Suprapubic skin (tissue), 4 donors: Measurements from ENCODE around the gene PA2G4. TPM values are rescaled to one million over a fixed set of nuclear protein-coding genes. Genes with fewer than 3 reads are reported as not detected.

Source experiments
- DNase-seq, 2 donors: peaks; one replicate each; pipeline ENCODE4 v3.0.0-alpha.2; 2019; ENCODE audit warnings: low spot score in 2 of 2
- H3K27ac ChIP-seq: fragments of 200-600 bp; sonication (generic); one replicate; pipeline ENCODE4 v1.5.1; 2019
- H3K27me3 ChIP-seq: fragments of 200-600 bp; sonication (generic); one replicate; pipeline ENCODE4 v1.5.1; 2019
- H3K36me3 ChIP-seq: fragments of 200-600 bp; sonication (generic); one replicate; pipeline ENCODE4 v1.5.1; 2019
- H3K4me1 ChIP-seq: fragments of 200-600 bp; sonication (generic); one replicate; pipeline ENCODE4 v1.5.1; 2019
- H3K4me3 ChIP-seq: fragments of 200-600 bp; sonication (generic); one replicate; pipeline ENCODE4 v1.5.1; 2019; ENCODE audit warnings: mild to moderate bottlenecking
- H3K9me3 ChIP-seq: fragments of 200-600 bp; sonication (generic); one replicate; pipeline ENCODE4 v1.5.1; 2019
- EP300 ChIP-seq: sonication (generic); formaldehyde crosslinking; IDR thresholded peaks from one replicate; pipeline ENCODE4 v1.6.1; 2017; ENCODE audit warnings: antibody characterized with exemption
- POLR2A ChIP-seq, 2 donors: fragments of 450-650 bp; IDR thresholded peaks; one replicate each; pipeline ENCODE4 v1.6.1; 2017; ENCODE audit warnings: antibody characterized with exemption in 2 of 2, mild to moderate bottlenecking in 2 of 2, moderate library complexity in 2 of 2
- POLR2AphosphoS5 ChIP-seq, 3 donors: sonication (generic); formaldehyde crosslinking; IDR thresholded peaks; one replicate each; pipeline ENCODE4 v1.6.1; 2017; ENCODE audit warnings: antibody characterized with exemption in 3 of 3
- WGBS: methylation state at CpG from one replicate; pipeline ENCODE4 v1.1.5; 2018; 5-methylcytosine and 5-hydroxymethylcytosine counted together
- total RNA-seq, 4 donors: library from RNA; depleted of rRNA; stranded (reverse); fragments of >200 nt; gene quantifications; one replicate each; pipeline ENCODE4 v1.1.0, GENCODE V29; 2016
- TF ChIP-seq, protein P1 (sequence below), 2 donors: fragments of 200-600 bp in 1 of 2; fragments of 450-650 bp in 1 of 2; sonication (generic) in 1 of 2; IDR thresholded peaks; one replicate each; pipeline ENCODE4 v1.5.1; 2016 to 2019; ENCODE audit warnings: antibody characterized with exemption in 2 of 2, mild to moderate bottlenecking in 1 of 2, moderate library complexity in 1 of 2

Gene PA2G4
- total RNA-seq, 4 donors from 2014 or later: 103 to 153 (median 117) TPM

DNA sequence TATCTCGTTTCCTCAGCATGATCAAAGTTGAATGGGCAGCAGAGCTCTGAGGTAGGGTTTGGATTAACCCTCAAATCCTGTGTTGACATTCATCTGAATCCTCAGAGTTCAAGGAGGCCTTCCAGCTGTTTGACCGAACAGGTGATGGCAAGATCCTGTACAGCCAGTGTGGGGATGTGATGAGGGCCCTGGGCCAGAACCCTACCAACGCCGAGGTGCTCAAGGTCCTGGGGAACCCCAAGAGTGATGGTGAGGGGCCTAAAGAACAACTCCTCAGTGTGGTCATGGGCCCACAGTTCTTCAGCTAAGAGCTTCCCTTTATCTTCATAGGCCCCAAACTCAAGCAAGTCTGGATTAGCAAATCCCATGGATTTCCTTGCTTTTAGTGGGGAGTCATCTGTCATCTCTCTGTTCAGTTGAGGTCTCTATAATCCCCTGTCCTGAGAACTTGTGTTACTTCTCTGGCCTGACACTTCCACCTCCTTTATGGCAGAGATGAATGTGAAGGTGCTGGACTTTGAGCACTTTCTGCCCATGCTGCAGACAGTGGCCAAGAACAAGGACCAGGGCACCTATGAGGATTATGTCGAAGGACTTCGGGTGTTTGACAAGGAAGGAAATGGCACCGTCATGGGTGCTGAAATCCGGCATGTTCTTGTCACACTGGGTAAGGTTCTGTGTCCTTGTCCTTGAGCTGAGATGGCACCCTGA lies 55.3 kb downstream of the PA2G4 start:
- TF ChIP-seq POLR2AphosphoS5 (IDR thresholded peaks at IDR 0.05): no peak
- TF ChIP-seq, protein P1, sequence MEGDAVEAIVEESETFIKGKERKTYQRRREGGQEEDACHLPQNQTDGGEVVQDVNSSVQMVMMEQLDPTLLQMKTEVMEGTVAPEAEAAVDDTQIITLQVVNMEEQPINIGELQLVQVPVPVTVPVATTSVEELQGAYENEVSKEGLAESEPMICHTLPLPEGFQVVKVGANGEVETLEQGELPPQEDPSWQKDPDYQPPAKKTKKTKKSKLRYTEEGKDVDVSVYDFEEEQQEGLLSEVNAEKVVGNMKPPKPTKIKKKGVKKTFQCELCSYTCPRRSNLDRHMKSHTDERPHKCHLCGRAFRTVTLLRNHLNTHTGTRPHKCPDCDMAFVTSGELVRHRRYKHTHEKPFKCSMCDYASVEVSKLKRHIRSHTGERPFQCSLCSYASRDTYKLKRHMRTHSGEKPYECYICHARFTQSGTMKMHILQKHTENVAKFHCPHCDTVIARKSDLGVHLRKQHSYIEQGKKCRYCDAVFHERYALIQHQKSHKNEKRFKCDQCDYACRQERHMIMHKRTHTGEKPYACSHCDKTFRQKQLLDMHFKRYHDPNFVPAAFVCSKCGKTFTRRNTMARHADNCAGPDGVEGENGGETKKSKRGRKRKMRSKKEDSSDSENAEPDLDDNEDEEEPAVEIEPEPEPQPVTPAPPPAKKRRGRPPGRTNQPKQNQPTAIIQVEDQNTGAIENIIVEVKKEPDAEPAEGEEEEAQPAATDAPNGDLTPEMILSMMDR (IDR thresholded peaks at IDR 0.05): no peak
- peak overlapping the region; percentile 98 for H3K27ac ChIP-seq
- H3K36me3 ChIP-seq: peaks cover 49% of the 10 kb centered on the region
- peaks cover 49% of the 10 kb centered on the region for H3K4me1 ChIP-seq
- DNase-seq: no peak
- H3K4me3 ChIP-seq: peak overlapping the region; percentile 91
- WGBS: 10% methylated on average over 8 of the region's 8 CpGs
- H3K9me3 ChIP-seq: no peaks in the 10 kb centered on the region
- no peaks in the 10 kb centered on the region for H3K27me3 ChIP-seq

DNA sequence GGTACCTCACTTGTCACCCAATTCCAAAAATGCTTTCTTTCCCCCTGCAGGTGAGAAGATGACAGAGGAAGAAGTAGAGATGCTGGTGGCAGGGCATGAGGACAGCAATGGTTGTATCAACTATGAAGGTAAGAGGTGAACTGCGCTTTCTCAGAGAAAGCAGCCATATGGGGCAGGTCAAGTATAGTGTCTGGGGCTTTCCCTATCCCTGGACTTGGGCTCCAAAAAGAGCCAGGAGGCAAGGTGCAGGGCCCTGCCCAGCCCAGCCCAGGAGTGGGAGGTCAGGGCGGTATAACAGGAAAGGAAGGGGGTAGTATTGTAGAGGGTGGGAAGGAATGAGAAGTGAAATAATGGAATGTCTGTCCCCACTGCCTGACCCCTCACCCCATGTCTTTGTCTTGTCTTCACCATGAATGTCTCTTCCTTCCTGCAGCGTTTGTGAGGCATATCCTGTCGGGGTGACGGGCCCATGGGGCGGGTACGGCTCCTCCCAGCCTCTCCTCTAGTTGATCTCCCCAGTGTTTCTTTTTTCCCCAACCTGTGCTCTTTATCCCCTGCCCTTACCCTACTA lies 55.9 kb downstream of the PA2G4 start:
- H3K9me3 ChIP-seq: no peaks in the 10 kb centered on the region
- H3K27ac ChIP-seq: peak overlapping the region; percentile 98
- H3K27me3 ChIP-seq: no peaks in the 10 kb centered on the region
- H3K36me3 ChIP-seq: peaks cover 56% of the 10 kb centered on the region
- H3K4me3 ChIP-seq: peak overlapping the region; percentile 91
- H3K4me1 ChIP-seq: peaks cover 49% of the 10 kb centered on the region
- no peak for TF ChIP-seq POLR2A (IDR thresholded peaks at IDR 0.05)
- TF ChIP-seq EP300: no peak
- no peak for TF ChIP-seq POLR2AphosphoS5 (IDR thresholded peaks at IDR 0.05)
- TF ChIP-seq, protein P1 (IDR thresholded peaks at IDR 0.05): no peak
- DNase-seq: no peak
- WGBS: 34% methylated on average over 7 of the region's 7 CpGs

DNA sequence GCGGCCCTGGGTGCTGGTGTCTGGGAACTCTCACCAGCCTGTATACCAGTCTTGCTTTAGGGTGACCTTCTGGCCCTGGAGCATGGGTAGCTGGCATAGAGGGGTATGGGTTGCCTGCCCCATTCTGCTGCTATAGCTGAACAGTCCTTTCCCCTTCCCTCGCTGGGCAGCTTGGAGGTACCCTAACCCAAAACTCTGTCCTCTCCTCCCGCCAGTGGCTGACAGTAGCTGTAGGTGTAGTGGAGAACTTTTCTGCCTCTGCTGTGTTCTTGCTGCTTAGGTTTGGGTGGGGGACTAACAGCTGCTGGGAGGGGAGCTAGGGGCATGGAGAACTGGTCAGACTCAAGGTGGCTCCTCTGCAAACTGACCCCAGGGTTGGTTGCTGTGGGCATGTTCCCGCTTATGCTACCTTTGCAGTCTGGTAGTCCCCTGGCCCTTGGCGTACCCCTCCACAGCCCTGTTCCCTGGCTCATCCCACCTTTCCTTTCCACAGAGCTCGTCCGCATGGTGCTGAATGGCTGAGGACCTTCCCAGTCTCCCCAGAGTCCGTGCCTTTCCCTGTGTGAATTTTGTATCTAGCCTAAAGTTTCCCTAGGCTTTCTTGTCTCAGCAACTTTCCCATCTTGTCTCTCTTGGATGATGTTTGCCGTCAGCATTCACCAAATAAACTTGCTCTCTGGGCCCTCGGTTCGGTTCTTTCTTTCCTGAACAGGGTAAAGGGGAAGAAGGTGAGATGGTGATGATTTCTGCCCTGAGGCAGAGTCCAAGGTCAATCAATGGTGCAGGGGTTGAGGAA lies 56.7 kb downstream of the PA2G4 start:
- Histone ChIP-seq H3K9me3 (no peaks in the 10 kb centered on the region), H3K4me3 (peak overlapping the region; percentile 91), H3K27me3 (no peaks in the 10 kb centered on the region), H3K27ac (peak overlapping the region; percentile 98), H3K36me3 (peaks cover 62% of the 10 kb centered on the region), H3K4me1 (peaks cover 49% of the 10 kb centered on the region)
- WGBS: 80% methylated on average over 11 of the region's 11 CpGs
- DNase-seq: no peak
- TF ChIP-seq POLR2A (IDR thresholded peaks at IDR 0.05) (no peak), POLR2AphosphoS5 (IDR thresholded peaks at IDR 0.05) (no peak), EP300 (no peak)
- TF ChIP-seq, protein P1 (IDR thresholded peaks at IDR 0.05): no peak

DNA sequence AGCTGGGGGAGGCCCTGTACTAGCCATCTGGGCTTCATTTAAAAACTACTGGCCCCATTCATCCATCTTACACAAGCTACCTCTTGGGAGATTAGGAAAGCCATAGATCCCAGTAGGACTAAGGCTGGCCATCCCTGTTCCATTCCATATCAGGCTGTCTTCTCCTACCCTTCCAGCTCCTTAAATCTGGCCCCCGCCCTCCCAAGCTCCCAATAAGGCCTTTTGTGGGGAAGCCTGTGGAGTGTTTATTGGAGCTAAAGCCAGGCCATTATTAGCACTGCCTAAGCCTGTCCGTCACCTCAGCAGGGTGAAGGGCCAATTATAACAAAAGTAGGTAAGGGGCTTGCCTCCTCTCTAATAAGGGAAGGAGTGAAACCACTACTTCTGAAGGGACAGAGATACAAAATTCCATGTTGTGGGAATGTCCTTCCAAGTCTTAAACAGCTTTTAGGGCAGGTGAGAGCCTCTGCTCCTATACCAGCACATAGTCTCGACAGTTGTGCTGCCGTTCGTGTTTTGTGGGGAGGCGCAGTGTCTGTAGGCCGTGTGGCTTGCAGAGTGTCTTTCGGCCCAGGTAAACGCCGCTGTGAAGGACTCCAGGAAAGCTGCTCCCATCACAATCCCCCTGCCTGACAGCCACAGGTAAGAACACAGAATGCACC lies 57.5 kb downstream of the PA2G4 start:
- no peak for TF ChIP-seq EP300
- no peak for TF ChIP-seq POLR2AphosphoS5 (IDR thresholded peaks at IDR 0.05)
- no peak for TF ChIP-seq POLR2A (IDR thresholded peaks at IDR 0.05)
- TF ChIP-seq, protein P1 (IDR thresholded peaks at IDR 0.05): no peak
- Histone ChIP-seq H3K27ac (no peak overlapping the region), H3K36me3 (peaks cover 69% of the 10 kb centered on the region), H3K4me1 (peaks cover 46% of the 10 kb centered on the region), H3K9me3 (no peaks in the 10 kb centered on the region), H3K27me3 (no peaks in the 10 kb centered on the region), H3K4me3 (no peak overlapping the region)
- WGBS: 71% methylated on average over 10 of the region's 10 CpGs
- DNase-seq: no peak
